ENCODE measurements around the gene DENND4A.
"Not testable (repeated sequence)": the region's sequence is repeated elsewhere in the genome, so short reads cannot be mapped to it uniquely, and the experiment has no call there.

The DENND4A gene

DNA sequence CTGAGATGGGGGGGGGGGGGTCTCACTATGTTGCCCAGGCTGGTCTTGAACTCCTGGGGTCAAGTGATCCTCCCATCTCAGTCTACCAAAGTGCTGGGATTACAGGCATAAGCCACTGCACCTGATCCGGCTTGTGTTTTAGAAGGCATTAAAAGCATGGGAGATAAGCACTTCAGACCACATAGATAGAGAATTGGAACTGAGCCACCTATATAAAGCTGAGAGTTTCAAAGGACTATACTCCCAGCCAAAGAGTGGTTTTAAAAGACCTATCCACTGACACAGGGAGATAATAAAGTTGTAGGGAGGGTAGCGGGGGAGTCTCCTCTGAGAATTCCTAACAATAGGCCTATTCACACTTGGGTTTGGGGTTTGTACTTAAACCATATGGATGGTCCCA, 34.8 kb downstream of the DENND4A start:
- no peak for DNase-seq (ENCODE audit: low spot score)

DNA sequence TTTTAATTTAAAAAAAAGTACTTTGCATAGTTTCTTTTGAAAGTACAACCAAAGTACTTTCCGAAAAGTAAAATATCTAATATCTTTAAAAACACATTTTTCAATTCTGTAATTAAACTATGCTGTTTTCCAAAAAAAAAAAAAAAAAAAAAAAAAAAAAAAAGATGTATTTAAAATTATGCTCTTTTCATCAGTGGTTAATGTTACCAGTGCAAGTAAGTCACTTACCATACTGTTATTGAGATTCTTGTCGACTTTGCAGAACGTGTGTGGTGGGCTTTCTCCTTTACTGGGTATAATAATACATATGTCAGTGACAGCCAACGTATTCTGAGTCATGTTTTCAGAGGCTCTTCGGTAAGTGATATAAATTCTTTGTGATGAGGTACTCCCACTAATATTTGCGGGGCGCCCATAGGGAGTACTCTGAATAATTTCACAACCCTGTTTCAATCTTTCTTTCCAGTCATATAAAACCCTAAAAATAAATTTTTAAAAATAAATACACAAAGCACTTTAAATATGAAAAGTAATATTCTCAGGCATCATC, 39.9 kb downstream of the DENND4A start:
- DNase-seq (ENCODE audit: low spot score): no peak

- DNase-seq (ENCODE audit: low spot score): no peak
Observed at GRCh38 chr15:65751431-65751830, 40.7 kb downstream of the DENND4A start.

DNA sequence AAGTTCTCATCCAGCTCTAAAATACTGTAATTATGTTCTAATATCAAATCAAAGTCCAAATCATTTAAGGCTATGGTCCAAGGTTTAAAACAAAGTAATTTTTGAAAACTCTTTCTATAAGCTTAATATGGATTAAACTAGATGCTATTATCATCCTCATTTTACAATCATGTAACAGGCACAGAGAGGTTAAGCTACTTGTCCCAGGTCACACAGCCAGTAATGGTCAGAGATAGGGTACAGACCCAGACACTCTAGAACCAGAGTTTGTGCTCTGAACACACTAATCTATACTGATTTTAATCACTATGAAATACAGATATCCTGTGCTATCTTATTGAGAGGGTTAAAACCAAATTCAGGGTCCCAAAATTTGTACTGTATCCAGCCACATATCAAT, 44.8 kb downstream of the DENND4A start:
- DNase-seq (ENCODE audit: low spot score): no peak

- no peak for DNase-seq (ENCODE audit: low spot score)
Observed at GRCh38 chr15:65743637-65744252, 48.3 kb downstream of the DENND4A start.

DNA sequence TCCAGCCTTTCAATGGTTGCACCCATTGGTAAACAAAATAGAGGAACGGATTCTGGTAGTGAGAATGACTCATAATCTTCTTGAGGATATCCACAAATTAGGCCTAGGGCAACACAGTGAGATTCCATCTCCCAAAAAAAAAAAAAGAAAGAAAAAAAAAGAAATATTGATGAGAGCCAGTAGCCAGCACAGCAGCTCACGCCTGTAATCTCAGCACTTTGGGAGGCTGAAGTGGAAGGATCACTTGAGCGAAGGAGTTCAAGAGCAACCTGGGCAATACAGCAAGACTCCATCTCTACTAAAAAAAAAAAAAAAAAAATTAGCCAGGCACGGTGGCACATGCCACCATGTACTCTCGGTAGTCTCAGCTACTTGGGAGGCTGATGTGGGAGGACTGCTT, 51.9 kb downstream of the DENND4A start:
- no peak for DNase-seq (ENCODE audit: low spot score)

DNA sequence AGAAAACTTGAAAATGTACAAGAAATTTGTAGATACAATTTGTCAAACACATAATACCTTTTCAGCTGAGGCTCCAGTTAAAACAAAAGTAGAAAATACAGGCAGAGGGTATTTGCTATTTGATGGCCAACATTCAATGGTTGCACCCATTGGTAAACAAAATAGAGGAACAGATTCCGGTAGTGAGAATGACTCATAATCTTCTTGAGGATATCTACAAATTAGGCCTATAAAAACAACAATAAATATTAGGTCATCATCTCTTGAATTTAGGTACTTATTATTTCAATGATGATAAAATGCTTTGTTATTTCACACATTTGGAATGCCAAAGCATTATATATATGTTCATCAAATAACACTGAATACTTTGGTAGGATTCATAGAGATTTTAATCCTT, 53.4 kb downstream of the DENND4A start:
- DNase-seq (ENCODE audit: low spot score): no peak

DNA sequence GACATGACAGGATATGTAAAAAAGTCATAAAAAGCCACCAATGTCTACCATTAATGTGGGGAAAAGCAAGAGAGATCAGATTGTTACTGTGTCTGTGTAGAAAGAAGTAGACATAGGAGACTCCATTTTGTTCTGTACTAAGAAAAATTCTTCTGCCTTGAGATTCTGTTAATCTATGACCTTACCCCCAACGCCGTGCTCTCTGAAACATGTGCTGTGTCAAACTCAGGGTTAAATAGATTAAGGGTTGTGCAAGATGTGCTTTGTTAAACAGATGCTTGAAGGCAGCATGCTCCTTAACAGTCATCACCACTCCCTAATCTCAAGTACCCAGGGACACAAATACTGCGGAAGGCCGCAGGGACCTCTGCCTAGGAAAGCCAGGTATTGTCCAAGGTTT, 58.5 kb downstream of the DENND4A start:
- DNase-seq (ENCODE audit: low spot score): not testable (repeated sequence)

DNA sequence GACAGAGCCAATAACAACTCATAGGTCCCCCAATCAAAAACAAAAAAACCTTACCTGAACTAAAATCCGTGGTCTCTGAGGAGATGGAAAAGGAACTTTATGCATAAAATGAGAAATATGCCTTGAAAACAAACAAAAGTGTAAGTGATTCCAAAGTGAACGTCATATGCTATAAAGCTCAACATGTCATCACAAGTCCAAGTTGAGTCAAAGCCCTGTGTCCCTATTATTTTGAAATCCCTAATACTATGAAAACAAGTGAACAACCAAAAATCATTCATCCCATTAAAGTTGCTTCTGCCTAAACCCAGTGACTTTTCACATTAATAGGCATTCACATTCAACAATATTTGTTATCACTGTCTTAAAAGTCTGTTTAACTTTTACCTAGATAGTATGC, 59.4 kb downstream of the DENND4A start:
- DNase-seq (ENCODE audit: low spot score): no peak

DNA sequence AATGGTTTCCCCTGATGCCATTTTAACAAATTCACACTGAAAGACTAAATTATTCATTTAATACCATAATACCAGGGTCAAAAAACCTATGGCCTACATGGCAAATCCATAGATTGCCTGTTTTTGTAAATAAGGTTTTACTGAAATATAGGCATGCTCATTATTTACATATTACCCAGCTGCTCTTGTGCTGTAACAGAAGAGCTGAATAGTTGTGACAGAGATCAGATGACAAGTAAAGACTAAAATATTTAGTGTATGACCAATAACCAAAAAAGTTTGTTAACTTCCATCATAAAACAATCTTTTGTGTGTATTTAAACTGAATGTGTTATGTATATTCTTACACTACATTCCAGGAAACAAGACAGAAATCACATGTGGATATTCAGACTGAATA, 60.2 kb downstream of the DENND4A start:
- DNase-seq (ENCODE audit: low spot score): no peak

- no peak for DNase-seq (ENCODE audit: low spot score)
Observed at GRCh38 chr15:65730549-65731172, 61.4 kb downstream of the DENND4A start.

DNA sequence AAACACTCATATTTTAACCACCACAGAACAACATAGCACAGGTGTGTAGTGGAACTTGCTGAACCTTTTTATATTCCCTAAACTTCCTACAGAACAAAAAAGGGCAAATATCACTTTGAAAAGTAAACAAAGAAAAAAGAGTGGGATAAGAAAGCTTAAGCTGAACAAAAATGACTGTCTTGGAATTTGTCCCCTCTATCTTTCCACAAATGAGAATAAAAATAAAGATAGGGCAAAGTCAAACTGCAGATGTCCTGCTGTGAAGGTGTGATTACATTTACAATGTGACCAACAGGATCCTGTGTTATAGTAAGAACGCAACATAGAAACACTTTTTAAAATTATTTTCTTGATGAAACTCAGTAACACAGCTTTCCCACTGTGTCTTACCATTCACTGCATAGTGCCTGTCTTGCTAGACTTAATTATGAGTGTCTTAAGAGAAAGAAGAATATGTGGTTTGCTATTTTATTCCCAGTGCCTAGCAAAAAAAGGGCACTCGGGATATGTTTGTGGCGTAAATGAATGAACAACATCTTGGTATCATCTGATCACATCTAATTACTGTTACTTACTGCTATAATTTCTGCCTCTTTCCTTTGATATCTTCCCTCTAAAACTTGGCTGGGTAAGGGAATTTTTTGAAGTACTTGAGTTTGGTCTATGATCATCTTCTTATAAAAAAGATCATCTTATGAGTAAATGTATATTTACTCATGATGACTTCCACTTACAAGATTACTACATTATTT, 67.5 kb downstream of the DENND4A start:
- no peak for DNase-seq (ENCODE audit: low spot score)

DNA sequence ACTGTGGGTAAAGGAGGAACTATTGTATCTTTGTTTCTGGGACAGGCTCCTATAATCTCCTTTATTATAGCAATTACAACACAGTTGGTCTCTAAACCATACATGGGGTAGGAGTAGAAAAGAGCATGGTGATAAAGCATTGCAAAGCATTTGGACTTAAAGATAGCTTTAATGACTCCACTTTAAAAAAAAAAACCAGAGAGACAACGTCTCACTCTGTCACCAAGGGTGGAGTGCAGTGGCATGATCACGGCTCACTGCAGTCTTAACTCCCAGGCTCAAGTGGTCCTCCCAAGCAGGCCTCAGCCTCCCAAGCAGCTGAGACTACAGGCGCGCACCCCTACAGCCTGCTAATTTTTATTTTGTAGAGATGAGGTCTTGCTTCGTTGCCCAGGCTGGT, 68.2 kb downstream of the DENND4A start:
- no peak for DNase-seq (ENCODE audit: low spot score)

DNA sequence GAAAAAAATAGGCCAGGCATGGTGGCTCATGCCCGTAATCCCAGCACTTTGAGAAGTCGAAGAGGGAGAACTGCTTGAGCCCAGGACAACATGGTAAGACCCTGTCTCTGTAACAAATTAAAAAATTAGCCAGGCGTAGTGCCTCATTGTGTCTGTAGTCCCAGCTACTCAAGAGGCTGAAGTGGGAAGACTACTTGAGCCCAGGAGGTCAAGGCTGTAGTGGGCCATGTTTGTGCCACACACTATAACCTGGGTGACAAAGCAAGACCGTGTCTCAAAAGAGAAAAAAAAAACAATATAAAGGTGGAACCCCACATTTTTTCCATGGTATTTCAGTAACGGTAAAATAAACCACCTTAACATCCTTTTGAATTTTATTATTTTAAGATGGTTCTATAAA, 69.9 kb downstream of the DENND4A start:
- no peak for DNase-seq (ENCODE audit: low spot score)

- DNase-seq (ENCODE audit: low spot score): no peak
Observed at GRCh38 chr15:65712415-65712814, 79.7 kb downstream of the DENND4A start.

DNA sequence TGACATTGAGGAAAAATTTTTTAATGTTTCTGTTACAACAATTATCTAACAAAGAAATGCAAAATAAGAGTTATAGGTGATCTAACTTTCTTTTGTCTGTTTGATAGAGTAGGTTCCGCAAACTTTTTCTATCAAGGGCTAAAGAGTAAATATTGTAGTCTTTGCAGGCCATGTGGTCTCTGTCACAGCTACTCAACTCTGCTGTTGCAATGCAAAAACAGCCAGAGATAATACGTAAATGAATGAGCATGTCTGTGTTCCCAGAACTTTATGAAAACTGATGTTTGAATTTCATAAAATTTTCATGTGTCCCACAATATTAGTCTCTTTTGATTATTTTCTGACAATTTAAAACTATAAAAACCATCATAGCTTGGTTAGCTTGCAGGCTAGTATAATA, 97.0 kb downstream of the DENND4A start:
- DNase-seq (ENCODE audit: low spot score): no peak

- no peak for DNase-seq (ENCODE audit: low spot score)
Observed at GRCh38 chr15:65690778-65691177, 101.3 kb downstream of the DENND4A start.

DNA sequence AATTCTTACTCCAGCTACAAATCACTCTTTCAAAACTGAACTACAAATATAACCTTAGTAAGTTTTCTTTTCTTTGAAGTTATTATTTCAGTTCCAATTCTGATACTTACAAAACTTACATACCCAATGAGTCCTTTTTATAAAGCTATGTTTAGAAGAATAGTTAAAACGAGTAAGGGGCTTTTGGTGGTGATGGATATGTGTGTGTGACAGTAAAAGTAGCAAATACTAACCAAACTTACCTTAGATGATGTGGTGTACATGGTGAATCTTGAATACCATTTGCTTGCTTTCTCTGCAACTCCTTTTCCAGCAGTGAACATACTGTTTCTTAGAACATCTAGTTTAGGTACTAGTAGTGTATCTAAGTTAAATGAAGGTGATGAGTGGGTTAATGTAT, 101.9 kb downstream of the DENND4A start:
- no peak for DNase-seq (ENCODE audit: low spot score)

GRCh38 chr15:65688462-65688861, 103.6 kb downstream of the DENND4A start:
- DNase-seq (ENCODE audit: low spot score): no peak

DNA sequence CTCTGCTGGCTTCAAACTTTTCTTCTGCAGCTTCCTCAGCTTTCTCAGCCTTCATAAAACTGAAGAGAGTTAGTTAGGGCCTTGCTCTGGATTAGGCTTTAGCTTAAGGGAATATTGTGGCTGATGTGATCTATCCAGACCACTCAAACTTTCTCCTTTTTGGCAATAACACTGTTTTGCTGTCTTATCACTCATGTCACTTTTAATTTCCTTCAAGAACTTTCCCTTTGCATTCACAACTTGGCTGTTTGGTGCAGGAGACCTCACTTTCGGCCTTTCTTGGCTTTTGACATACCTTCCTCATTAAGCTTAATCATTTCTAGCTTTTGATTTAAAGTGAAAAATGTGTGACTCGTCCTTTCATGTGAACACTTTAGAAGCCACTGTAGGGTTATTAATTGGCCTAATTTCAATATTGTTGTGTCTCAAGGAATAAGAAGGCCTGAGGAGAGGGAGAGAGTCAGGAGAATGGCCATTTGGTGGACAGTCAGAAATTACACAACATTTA, 109.6 kb downstream of the DENND4A start:
- DNase-seq (ENCODE audit: low spot score): no peak

- DNase-seq (ENCODE audit: low spot score): no peak
Observed at GRCh38 chr15:65680544-65680943, 111.5 kb downstream of the DENND4A start.

DNA sequence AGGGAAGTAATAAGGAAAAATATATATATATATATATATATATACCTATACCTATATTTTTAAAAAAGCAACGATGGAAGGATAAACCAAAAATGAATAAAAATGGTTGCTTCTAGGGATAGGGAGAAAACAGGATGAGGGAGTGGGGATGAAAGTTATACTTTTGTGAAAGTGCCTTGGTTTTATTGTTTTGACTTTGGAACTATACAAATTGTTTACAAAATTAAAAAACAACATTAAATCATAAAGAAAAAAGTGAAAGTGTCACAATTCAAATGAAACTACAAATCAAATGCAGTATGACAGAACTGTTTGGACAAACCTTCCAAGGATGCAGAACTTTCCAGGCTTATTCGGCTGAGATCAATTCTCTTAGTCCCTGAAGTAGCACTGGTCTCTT, 116.0 kb downstream of the DENND4A start:
- no peak for DNase-seq (ENCODE audit: low spot score)

DNA sequence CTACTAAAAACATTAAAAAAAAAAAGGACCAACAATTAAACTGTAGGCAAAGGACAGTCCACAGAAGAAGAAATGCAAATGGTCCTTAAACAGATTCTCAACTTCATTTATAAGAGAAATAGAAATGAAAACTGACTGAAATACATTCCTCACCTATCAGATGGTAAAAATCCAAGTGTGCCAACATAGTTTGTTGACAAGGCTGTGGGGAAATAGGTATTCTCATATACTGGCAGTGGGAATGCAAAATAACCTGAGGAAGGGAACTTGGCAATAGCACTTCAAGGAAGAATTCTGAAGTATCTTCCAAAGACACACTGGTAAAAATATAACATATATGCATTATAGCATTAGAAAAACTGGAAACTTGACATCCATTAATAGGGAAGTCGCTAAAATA, 116.5 kb downstream of the DENND4A start:
- no peak for DNase-seq (ENCODE audit: low spot score)

Data from COLO829 (cell line).